Measurements from ENCODE around the gene ANO4.

DNA sequence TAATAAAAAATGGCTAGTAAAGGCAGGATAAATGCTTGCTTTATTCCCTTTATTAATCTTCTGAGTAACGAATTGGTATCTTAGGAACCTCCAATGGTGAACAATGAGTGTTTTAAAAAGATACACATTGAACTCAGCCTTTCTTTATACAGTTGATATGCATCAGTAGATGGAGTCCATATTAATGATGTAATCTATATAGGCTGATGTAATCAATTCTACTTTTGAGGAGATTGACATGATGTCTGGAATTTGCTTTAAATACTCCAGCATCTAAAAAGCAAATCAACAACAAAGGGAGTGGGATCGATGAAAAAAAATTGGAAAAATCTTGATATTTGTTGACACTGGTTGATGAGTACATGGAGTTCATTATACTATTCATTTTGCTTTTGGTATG lies 106.2 kb downstream of the ANO4 start:
- TF ChIP-seq, protein P1, sequence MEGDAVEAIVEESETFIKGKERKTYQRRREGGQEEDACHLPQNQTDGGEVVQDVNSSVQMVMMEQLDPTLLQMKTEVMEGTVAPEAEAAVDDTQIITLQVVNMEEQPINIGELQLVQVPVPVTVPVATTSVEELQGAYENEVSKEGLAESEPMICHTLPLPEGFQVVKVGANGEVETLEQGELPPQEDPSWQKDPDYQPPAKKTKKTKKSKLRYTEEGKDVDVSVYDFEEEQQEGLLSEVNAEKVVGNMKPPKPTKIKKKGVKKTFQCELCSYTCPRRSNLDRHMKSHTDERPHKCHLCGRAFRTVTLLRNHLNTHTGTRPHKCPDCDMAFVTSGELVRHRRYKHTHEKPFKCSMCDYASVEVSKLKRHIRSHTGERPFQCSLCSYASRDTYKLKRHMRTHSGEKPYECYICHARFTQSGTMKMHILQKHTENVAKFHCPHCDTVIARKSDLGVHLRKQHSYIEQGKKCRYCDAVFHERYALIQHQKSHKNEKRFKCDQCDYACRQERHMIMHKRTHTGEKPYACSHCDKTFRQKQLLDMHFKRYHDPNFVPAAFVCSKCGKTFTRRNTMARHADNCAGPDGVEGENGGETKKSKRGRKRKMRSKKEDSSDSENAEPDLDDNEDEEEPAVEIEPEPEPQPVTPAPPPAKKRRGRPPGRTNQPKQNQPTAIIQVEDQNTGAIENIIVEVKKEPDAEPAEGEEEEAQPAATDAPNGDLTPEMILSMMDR (IDR thresholded peaks at IDR 0.05), result no peak
- no peak for TF ChIP-seq POLR2A (IDR thresholded peaks at IDR 0.05)
